ENCODE data around the gene UFSP1. TPM values are rescaled to one million over a fixed set of nuclear protein-coding genes. Genes with fewer than 3 reads are reported as not detected.

The UFSP1 gene
- total and polyA plus RNA-seq, 4 donors = 2.3 to 4.9 (median 3.2) TPM

- H3K9me3 ChIP-seq (ENCODE audit: control insufficient read depth in 4 of 4, low read length in 3 of 4) = no peaks in the 10 kb centered on the region
- DNase-seq (ENCODE audit: low spot score) = no peak
- 61% methylated on average over 2 of the region's 2 CpGs for WGBS
Measured at GRCh38 chr7:100900978-100901377, 11.5 kb upstream of the UFSP1 start.

More at GRCh38 chr7:100900978-100901377, 11.5 kb upstream of the UFSP1 start:
- H3K27me3 ChIP-seq (ENCODE audit: control insufficient read depth in 4 of 4, insufficient read depth in 4 of 4, low read length in 3 of 4) = peaks cover 0 to 5% (median 0%) of the 10 kb centered on the region in 4 donors
- no peaks in the 10 kb centered on the region for H3K36me3 ChIP-seq (ENCODE audit: control insufficient read depth in 4 of 4, insufficient read depth in 3 of 4, low read depth in 1 of 4, low read length in 3 of 4)
- H3K9ac ChIP-seq (ENCODE audit: low read depth in 1 of 2, low read length in 2 of 2) = no peak overlapping the region
- TF ChIP-seq REST (IDR thresholded peaks at IDR 0.05) (no peak), SP1 (IDR thresholded peaks at IDR 0.05) (peak; percentile 71), CTCF (IDR thresholded peaks at IDR 0.05; ENCODE audit: low read depth, low read length, missing input control) (no peak), EGR1 (IDR thresholded peaks at IDR 0.05; ENCODE audit: low read depth in 2 of 2) (no peak), RXRA (IDR thresholded peaks at IDR 0.05) (peak; percentile 76 to 79), ZBTB33 (IDR thresholded peaks at IDR 0.05) (no peak), RAD21 (IDR thresholded peaks at IDR 0.05) (peak in 1 of 2 donors; percentile 56), JUND (IDR thresholded peaks at IDR 0.05) (no peak), HNF4A (conservative IDR thresholded peaks at IDR 0.05) (peak; percentile 69 to 72), NR2F2 (IDR thresholded peaks at IDR 0.05) (no peak), FOXA2 (IDR thresholded peaks at IDR 0.05) (no peak), HNF4G (IDR thresholded peaks at IDR 0.05) (peak; percentile 14), FOXA1 (IDR thresholded peaks at IDR 0.05) (no peak), ATF3 (IDR thresholded peaks at IDR 0.05) (no peak), GABPA (IDR thresholded peaks at IDR 0.05 in 1 of 2, conservative IDR thresholded peaks at IDR 0.05 in 1 of 2) (peak in 1 of 2 donors; percentile 10), TAF1 (conservative IDR thresholded peaks at IDR 0.05) (no peak), YY1 (IDR thresholded peaks at IDR 0.05) (peak; percentile 27), MAX (IDR thresholded peaks at IDR 0.05) (no peak)
- no peak overlapping the region for H3K4me3 ChIP-seq (ENCODE audit: low read depth in 1 of 3, low read length in 3 of 3)
- H3K27ac ChIP-seq (ENCODE audit: low read depth in 1 of 2, low read length in 2 of 2) = peak overlapping the region; percentile 56 to 85
- H3K4me1 ChIP-seq (ENCODE audit: control insufficient read depth in 4 of 4, insufficient read depth in 4 of 4, low read length in 3 of 4) = peaks cover 9 to 27% (median 19%) of the 10 kb centered on the region in 4 donors
